HG03025 (cell line): ENCODE measurements around the gene SV2B.
"Not testable (repeated sequence)": the region's sequence is repeated elsewhere in the genome, so short reads cannot be mapped to it uniquely, and the experiment has no call there.

Source experiments
- ATAC-seq: cut with Tn5 transposase; IDR thresholded peaks from one replicate; pipeline ENCODE4 v1.9.1; 2021; ENCODE audit warnings: mild to moderate bottlenecking, moderate library complexity; ENCODE audit not compliant: unreplicated experiment, low FRiP score

SV2B gene

GRCh38 chr15:91099995-91100813, at the start of gene SV2B:
Gene SV2B, plus strand, starts transcription at chr15:91100257. Its CDS starts 126,007 bp downstream, at chr15:91226264.
- ATAC-seq, result no peak

GRCh38 chr15:91051248-91051647, 48.8 kb upstream of the SV2B start:
- no peak for ATAC-seq

GRCh38 chr15:91054816-91055215, 45.2 kb upstream of the SV2B start:
- ATAC-seq, result no peak

- ATAC-seq, result no peak
Measured at GRCh38 chr15:91055548-91056331, 44.3 kb upstream of the SV2B start.

- ATAC-seq, result no peak
Measured at GRCh38 chr15:91061230-91061629, 38.8 kb upstream of the SV2B start.

GRCh38 chr15:91061997-91062396, 38.1 kb upstream of the SV2B start:
- ATAC-seq, result no peak

GRCh38 chr15:91065505-91065904, 34.6 kb upstream of the SV2B start:
- no peak for ATAC-seq

- no peak for ATAC-seq
Measured at GRCh38 chr15:91067036-91067435, 33.0 kb upstream of the SV2B start.

GRCh38 chr15:91068436-91068835, 31.6 kb upstream of the SV2B start:
- ATAC-seq, result no peak

- ATAC-seq, result no peak
Measured at GRCh38 chr15:91068966-91069365, 31.1 kb upstream of the SV2B start.

GRCh38 chr15:91070872-91071271, 29.2 kb upstream of the SV2B start:
- no peak for ATAC-seq

GRCh38 chr15:91072161-91072560, 27.9 kb upstream of the SV2B start:
- ATAC-seq, result no peak

GRCh38 chr15:91073077-91073476, 27.0 kb upstream of the SV2B start:
- no peak for ATAC-seq

- no peak for ATAC-seq
Measured at GRCh38 chr15:91073768-91074167, 26.3 kb upstream of the SV2B start.

GRCh38 chr15:91075739-91076138, 24.3 kb upstream of the SV2B start:
- ATAC-seq, result no peak

- ATAC-seq, result no peak
Measured at GRCh38 chr15:91077029-91077428, 23.0 kb upstream of the SV2B start.

GRCh38 chr15:91093866-91094265, 6.2 kb upstream of the SV2B start:
- not testable (repeated sequence) for ATAC-seq

- ATAC-seq, result no peak
Measured at GRCh38 chr15:91098451-91098850, 1.6 kb upstream of the SV2B start.

- no peak for ATAC-seq
Measured at GRCh38 chr15:91099616-91099994, 452 bp upstream of the SV2B start.

- no peak for ATAC-seq
Measured at GRCh38 chr15:91100814-91101607, 954 bp downstream of the SV2B start.

- no peak for ATAC-seq
Measured at GRCh38 chr15:91101608-91101920, 1.5 kb downstream of the SV2B start.
